GM23338 (cell line): ENCODE measurements around the gene SAT1. TPM values are rescaled to one million over a fixed set of nuclear protein-coding genes. Genes with fewer than 3 reads are reported as not detected.

Experiments
- ATAC-seq: fragments of 200-7000 bp; cut with Tn5 transposase; 3 replicates; pipeline ENCODE4 v1.9.1; 2020
- DNase-seq: peaks from one replicate; pipeline ENCODE4 v3.0.0-alpha.2; 2015; ENCODE audit warnings: low spot score
- H2AFZ ChIP-seq: fragments of 200-600 bp; sonication (generic); 2 replicates; pipeline ENCODE4 v1.8.0; 2016; ENCODE audit warnings: antibody characterized with exemption, mild to moderate bottlenecking, moderate library complexity
- H3F3A ChIP-seq: fragments of 200-600 bp; sonication (generic); replicated peaks from 2 replicates; pipeline ENCODE4 v1.8.0; 2017; ENCODE audit warnings: antibody characterized with exemption, mixed run types, low read depth
- H3K27ac ChIP-seq: fragments of 200-600 bp; sonication (generic); 2 replicates; pipeline ENCODE4 v1.6.1; 2016; ENCODE audit warnings: low read depth
- H3K27me3 ChIP-seq: fragments of 200-600 bp; sonication (generic); 2 replicates; pipeline ENCODE4 v1.8.0; 2016; ENCODE audit warnings: mild to moderate bottlenecking, mixed run types, moderate library complexity; ENCODE audit not compliant: insufficient read depth
- H3K36me3 ChIP-seq: fragments of 200-600 bp; sonication (generic); 2 replicates; pipeline ENCODE4 v1.8.0; 2016; ENCODE audit warnings: mild to moderate bottlenecking; ENCODE audit not compliant: insufficient read depth
- H3K4me1 ChIP-seq: fragments of 200-600 bp; sonication (generic); 2 replicates; pipeline ENCODE4 v1.8.0; 2016; ENCODE audit warnings: mild to moderate bottlenecking, moderate library complexity; ENCODE audit not compliant: insufficient read depth
- H3K4me2 ChIP-seq: fragments of 200-600 bp; sonication (generic); 2 replicates; pipeline ENCODE4 v1.7.1; 2017; ENCODE audit warnings: mixed run types
- H3K4me3 ChIP-seq: fragments of 200-600 bp; sonication (generic); 2 replicates; pipeline ENCODE4 v1.6.1; 2016; ENCODE audit warnings: mixed run types
- H3K79me2 ChIP-seq: fragments of 200-600 bp; sonication (generic); replicated peaks from 2 replicates; pipeline ENCODE4 v1.8.0; 2017; ENCODE audit warnings: mild to moderate bottlenecking; ENCODE audit not compliant: insufficient read depth
- H3K9me2 ChIP-seq: fragments of 200-600 bp; sonication (generic); 2 replicates; pipeline ENCODE4 v1.8.0; 2017; ENCODE audit not compliant: insufficient read depth
- H4K20me1 ChIP-seq: fragments of 200-600 bp; sonication (generic); replicated peaks from 2 replicates; pipeline ENCODE4 v1.8.0; 2017; ENCODE audit warnings: mild to moderate bottlenecking; ENCODE audit not compliant: insufficient read depth
- H3K27ac Mint-ChIP-seq: 2 replicates; pipeline ENCODE4 v1.8.0; 2020; ENCODE audit warnings: inconsistent platforms, mild to moderate bottlenecking, moderate library complexity, mixed read lengths
- H3K27me3 Mint-ChIP-seq: 3 replicates; pipeline ENCODE4 v1.8.0; 2022; ENCODE audit warnings: low read depth, mild to moderate bottlenecking, moderate library complexity, mixed read lengths, inconsistent platforms; ENCODE audit not compliant: insufficient read depth, poor library complexity
- H3K36me3 Mint-ChIP-seq: 3 replicates; pipeline ENCODE4 v1.8.0; 2021; ENCODE audit warnings: low read depth, mild to moderate bottlenecking, inconsistent platforms, moderate library complexity, mixed read lengths
- H3K4me1 Mint-ChIP-seq: 3 replicates; pipeline ENCODE4 v1.8.0; 2020; ENCODE audit warnings: mild to moderate bottlenecking, inconsistent platforms, mixed read lengths
- H3K4me3 Mint-ChIP-seq: 3 replicates; pipeline ENCODE4 v1.8.0; 2021; ENCODE audit warnings: moderate library complexity, mild to moderate bottlenecking, inconsistent platforms, mixed read lengths
- H3K9me3 Mint-ChIP-seq: 3 replicates; pipeline ENCODE4 v1.8.0; 2020; ENCODE audit warnings: moderate library complexity, mild to moderate bottlenecking, inconsistent platforms, mixed read lengths
- CREB1 ChIP-seq: fragments of 250-450 bp; sonication (Bioruptor Pico); IDR thresholded peaks from 2 replicates; pipeline ENCODE4 v1.5.0; 2020; ENCODE audit warnings: low read depth, mild to moderate bottlenecking, moderate library complexity
- EZH2 ChIP-seq: fragments of 200-600 bp; sonication (generic); IDR thresholded peaks from one replicate; pipeline ENCODE4 v1.8.0; 2017; ENCODE audit warnings: antibody characterized with exemption, mild to moderate bottlenecking, low read depth; ENCODE audit not compliant: unreplicated experiment
- EZH2phosphoT487 ChIP-seq: fragments of 200-600 bp; sonication (generic); IDR thresholded peaks from one replicate; pipeline ENCODE4 v1.8.1; 2018; ENCODE audit warnings: antibody characterized with exemption; ENCODE audit not compliant: unreplicated experiment
- JUNB ChIP-seq: IDR thresholded peaks from one replicate; pipeline ENCODE4 v1.6.1; 2016; ENCODE audit warnings: antibody characterized with exemption; ENCODE audit not compliant: unreplicated experiment
- NANOG ChIP-seq: IDR thresholded peaks from 2 replicates; pipeline ENCODE4 v1.6.1; 2016; ENCODE audit warnings: antibody characterized with exemption, borderline replicate concordance
- POLR2AphosphoS5 ChIP-seq: IDR thresholded peaks from 2 replicates; pipeline ENCODE4 v1.6.1; 2016; ENCODE audit warnings: antibody characterized with exemption, low read depth
- STAT1 ChIP-seq: IDR thresholded peaks from one replicate; pipeline ENCODE4 v1.6.1; 2016; ENCODE audit warnings: antibody characterized with exemption; ENCODE audit not compliant: unreplicated experiment
- ZNF114 ChIP-seq: fragments of 250-450 bp; sonication (Bioruptor Pico); IDR thresholded peaks from 2 replicates; pipeline ENCODE4 v1.5.0; 2020; ENCODE audit warnings: mild to moderate bottlenecking, moderate library complexity
- ZNF331 ChIP-seq: fragments of 250-450 bp; sonication (Bioruptor Pico); IDR thresholded peaks from 2 replicates; pipeline ENCODE4 v1.5.0; 2020; ENCODE audit warnings: low read depth, mild to moderate bottlenecking, moderate library complexity
- polyA plus RNA-seq: library from polyadenylated mRNA; unstranded; fragments of >200 nt; fragmentation: Nextera tagmentation; extraction: Ambion mirVana; gene quantifications from 2 replicates; pipeline ENCODE4 v1.2.1, GENCODE V29; 2016
- total RNA-seq: library from RNA; depleted of rRNA; stranded (reverse); fragments of >200 nt; shearing (Covaris generic); gene quantifications from 2 replicates; pipeline ENCODE4 v1.2.3, GENCODE V29; 2014
- TF ChIP-seq, protein P1 (sequence below): fragments of 250-450 bp; sonication (Bioruptor Pico); IDR thresholded peaks from 2 replicates; pipeline ENCODE4 v1.5.0; 2020; ENCODE audit warnings: mild to moderate bottlenecking, moderate library complexity
- TF ChIP-seq, protein P2 (sequence below): IDR thresholded peaks from one replicate; pipeline ENCODE4 v1.6.1; 2018; ENCODE audit warnings: antibody characterized with exemption; ENCODE audit not compliant: unreplicated experiment
- TF ChIP-seq, protein P3 (sequence below), 2 experiments: fragments of 200-600 bp in 1 of 2; sonication (generic) in 1 of 2; conservative IDR thresholded peaks; 2 replicates each; pipeline versions ENCODE4 v1.5.1 to v1.6.1; 2016 to 2017; ENCODE audit warnings: antibody characterized with exemption in 2 of 2, low read depth in 2 of 2, mild to moderate bottlenecking in 2 of 2, moderate library complexity in 1 of 2

The SAT1 gene
- total and polyA plus RNA-seq, 2 experiments from 2014 or later, result 44.1 to 101 TPM

DNA sequence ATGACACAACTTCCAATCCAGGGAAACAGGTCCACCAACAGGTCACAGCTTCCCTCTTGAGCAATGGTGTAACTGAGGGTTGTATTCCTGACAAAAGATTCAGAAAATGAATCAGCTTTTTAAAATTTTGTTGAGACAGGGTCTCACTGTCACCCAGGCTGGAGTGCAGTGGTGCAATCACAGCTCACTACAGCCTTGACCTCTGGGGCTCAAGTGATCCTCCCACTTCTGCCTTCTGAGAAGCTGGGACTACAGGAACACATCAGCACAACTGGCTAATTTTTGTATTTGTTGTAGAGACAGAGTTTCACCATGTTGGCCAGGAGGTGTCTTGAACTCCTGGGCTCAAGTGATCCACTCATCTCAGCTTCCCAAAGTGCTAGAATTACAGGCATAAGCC, 43.7 kb downstream of the SAT1 start:
- Mint-ChIP-seq H3K4me1 (peaks cover 3% of the 10 kb centered on the region; the same call in 2 of the 3 replicates), H3K36me3 (no peaks in the 10 kb centered on the region), H3K4me3 (no peak overlapping the region), H3K9me3 (no peaks in the 10 kb centered on the region), H3K27me3 (no peaks in the 10 kb centered on the region), H3K27ac (no peak overlapping the region)
- DNase-seq (no peak), ATAC-seq (no peak)
- Histone ChIP-seq H3F3A (no peaks in the 10 kb centered on the region), H3K79me2 (no peaks in the 10 kb centered on the region), H3K4me3 (no peak overlapping the region), H3K9me2 (no peaks in the 10 kb centered on the region), H3K4me2 (no peak overlapping the region), H3K4me1 (no peaks in the 10 kb centered on the region), H4K20me1 (no peaks in the 10 kb centered on the region), H3K27me3 (no peaks in the 10 kb centered on the region), H3K36me3 (no peaks in the 10 kb centered on the region), H3K27ac (no peak overlapping the region), H2AFZ (no peak overlapping the region)
- TF ChIP-seq CREB1, result no peak
- no peak for TF ChIP-seq POLR2AphosphoS5
- no peak for TF ChIP-seq ZNF114
- no peak for TF ChIP-seq ZNF331 (CRISPR knock-in tag)
- TF ChIP-seq EZH2phosphoT487, result no peak
- TF ChIP-seq JUNB, result no peak

DNA sequence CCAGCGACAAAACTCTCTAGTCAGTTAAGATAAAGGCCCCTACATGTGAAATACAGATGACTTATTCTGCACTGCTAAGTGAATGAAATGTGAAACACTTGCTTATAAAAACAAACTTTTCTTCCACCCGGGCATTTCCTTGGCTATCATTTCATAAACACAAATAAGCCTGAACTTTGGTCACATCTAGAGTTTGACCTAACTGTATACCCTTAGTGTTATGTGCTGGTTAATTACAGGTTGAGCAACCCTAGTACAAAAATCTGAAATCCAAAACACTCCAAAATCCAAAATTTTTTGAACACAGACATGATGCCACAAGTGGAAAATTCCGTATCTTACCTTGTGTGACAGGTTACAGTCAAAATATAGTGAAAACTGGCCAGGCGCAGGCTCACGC, 45.9 kb downstream of the SAT1 start:
- H4K20me1 ChIP-seq, result no peaks in the 10 kb centered on the region
- no peaks in the 10 kb centered on the region for H3K4me1 ChIP-seq
- H3K4me2 ChIP-seq, result no peak overlapping the region
- DNase-seq (no peak), ATAC-seq (no peak)
- no peaks in the 10 kb centered on the region for H3K27me3 ChIP-seq
- H3K27me3 Mint-ChIP-seq, result no peaks in the 10 kb centered on the region
- H3K4me3 ChIP-seq, result no peak overlapping the region
- no peaks in the 10 kb centered on the region for H3K9me2 ChIP-seq
- H3K4me3 Mint-ChIP-seq, result no peak overlapping the region
- H3K36me3 Mint-ChIP-seq, result no peaks in the 10 kb centered on the region
- H3K27ac ChIP-seq, result no peak overlapping the region
- no peaks in the 10 kb centered on the region for H3K36me3 ChIP-seq
- H3K79me2 ChIP-seq, result no peaks in the 10 kb centered on the region
- H2AFZ ChIP-seq, result no peak overlapping the region
- no peak overlapping the region for H3K27ac Mint-ChIP-seq
- H3F3A ChIP-seq, result no peaks in the 10 kb centered on the region
- no peaks in the 10 kb centered on the region for H3K9me3 Mint-ChIP-seq
- H3K4me1 Mint-ChIP-seq, result peaks cover 3% of the 10 kb centered on the region; the same call in 2 of the 3 replicates
- no peak for TF ChIP-seq STAT1
- TF ChIP-seq, protein P1, sequence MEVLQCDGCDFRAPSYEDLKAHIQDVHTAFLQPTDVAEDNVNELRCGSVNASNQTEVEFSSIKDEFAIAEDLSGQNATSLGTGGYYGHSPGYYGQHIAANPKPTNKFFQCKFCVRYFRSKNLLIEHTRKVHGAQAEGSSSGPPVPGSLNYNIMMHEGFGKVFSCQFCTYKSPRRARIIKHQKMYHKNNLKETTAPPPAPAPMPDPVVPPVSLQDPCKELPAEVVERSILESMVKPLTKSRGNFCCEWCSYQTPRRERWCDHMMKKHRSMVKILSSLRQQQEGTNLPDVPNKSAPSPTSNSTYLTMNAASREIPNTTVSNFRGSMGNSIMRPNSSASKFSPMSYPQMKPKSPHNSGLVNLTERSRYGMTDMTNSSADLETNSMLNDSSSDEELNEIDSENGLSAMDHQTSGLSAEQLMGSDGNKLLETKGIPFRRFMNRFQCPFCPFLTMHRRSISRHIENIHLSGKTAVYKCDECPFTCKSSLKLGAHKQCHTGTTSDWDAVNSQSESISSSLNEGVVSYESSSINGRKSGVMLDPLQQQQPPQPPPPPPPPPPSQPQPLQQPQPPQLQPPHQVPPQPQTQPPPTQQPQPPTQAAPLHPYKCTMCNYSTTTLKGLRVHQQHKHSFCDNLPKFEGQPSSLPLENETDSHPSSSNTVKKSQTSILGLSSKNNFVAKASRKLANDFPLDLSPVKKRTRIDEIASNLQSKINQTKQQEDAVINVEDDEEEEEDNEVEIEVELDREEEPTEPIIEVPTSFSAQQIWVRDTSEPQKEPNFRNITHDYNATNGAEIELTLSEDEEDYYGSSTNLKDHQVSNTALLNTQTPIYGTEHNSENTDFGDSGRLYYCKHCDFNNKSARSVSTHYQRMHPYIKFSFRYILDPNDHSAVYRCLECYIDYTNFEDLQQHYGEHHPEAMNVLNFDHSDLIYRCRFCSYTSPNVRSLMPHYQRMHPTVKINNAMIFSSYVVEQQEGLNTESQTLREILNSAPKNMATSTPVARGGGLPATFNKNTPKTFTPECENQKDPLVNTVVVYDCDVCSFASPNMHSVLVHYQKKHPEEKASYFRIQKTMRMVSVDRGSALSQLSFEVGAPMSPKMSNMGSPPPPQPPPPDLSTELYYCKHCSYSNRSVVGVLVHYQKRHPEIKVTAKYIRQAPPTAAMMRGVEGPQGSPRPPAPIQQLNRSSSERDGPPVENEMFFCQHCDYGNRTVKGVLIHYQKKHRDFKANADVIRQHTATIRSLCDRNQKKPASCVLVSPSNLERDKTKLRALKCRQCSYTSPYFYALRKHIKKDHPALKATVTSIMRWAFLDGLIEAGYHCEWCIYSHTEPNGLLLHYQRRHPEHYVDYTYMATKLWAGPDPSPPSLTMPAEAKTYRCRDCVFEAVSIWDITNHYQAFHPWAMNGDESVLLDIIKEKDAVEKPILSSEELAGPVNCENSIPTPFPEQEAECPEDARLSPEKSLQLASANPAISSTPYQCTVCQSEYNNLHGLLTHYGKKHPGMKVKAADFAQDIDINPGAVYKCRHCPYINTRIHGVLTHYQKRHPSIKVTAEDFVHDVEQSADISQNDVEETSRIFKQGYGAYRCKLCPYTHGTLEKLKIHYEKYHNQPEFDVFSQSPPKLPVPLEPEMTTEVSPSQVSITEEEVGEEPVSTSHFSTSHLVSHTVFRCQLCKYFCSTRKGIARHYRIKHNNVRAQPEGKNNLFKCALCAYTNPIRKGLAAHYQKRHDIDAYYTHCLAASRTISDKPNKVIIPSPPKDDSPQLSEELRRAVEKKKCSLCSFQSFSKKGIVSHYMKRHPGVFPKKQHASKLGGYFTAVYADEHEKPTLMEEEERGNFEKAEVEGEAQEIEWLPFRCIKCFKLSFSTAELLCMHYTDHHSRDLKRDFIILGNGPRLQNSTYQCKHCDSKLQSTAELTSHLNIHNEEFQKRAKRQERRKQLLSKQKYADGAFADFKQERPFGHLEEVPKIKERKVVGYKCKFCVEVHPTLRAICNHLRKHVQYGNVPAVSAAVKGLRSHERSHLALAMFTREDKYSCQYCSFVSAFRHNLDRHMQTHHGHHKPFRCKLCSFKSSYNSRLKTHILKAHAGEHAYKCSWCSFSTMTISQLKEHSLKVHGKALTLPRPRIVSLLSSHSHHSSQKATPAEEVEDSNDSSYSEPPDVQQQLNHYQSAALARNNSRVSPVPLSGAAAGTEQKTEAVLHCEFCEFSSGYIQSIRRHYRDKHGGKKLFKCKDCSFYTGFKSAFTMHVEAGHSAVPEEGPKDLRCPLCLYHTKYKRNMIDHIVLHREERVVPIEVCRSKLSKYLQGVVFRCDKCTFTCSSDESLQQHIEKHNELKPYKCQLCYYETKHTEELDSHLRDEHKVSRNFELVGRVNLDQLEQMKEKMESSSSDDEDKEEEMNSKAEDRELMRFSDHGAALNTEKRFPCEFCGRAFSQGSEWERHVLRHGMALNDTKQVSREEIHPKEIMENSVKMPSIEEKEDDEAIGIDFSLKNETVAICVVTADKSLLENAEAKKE (CRISPR knock-in tag), result no peak
- TF ChIP-seq, protein P2, sequence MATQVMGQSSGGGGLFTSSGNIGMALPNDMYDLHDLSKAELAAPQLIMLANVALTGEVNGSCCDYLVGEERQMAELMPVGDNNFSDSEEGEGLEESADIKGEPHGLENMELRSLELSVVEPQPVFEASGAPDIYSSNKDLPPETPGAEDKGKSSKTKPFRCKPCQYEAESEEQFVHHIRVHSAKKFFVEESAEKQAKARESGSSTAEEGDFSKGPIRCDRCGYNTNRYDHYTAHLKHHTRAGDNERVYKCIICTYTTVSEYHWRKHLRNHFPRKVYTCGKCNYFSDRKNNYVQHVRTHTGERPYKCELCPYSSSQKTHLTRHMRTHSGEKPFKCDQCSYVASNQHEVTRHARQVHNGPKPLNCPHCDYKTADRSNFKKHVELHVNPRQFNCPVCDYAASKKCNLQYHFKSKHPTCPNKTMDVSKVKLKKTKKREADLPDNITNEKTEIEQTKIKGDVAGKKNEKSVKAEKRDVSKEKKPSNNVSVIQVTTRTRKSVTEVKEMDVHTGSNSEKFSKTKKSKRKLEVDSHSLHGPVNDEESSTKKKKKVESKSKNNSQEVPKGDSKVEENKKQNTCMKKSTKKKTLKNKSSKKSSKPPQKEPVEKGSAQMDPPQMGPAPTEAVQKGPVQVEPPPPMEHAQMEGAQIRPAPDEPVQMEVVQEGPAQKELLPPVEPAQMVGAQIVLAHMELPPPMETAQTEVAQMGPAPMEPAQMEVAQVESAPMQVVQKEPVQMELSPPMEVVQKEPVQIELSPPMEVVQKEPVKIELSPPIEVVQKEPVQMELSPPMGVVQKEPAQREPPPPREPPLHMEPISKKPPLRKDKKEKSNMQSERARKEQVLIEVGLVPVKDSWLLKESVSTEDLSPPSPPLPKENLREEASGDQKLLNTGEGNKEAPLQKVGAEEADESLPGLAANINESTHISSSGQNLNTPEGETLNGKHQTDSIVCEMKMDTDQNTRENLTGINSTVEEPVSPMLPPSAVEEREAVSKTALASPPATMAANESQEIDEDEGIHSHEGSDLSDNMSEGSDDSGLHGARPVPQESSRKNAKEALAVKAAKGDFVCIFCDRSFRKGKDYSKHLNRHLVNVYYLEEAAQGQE, result no peak
- TF ChIP-seq, protein P3, sequence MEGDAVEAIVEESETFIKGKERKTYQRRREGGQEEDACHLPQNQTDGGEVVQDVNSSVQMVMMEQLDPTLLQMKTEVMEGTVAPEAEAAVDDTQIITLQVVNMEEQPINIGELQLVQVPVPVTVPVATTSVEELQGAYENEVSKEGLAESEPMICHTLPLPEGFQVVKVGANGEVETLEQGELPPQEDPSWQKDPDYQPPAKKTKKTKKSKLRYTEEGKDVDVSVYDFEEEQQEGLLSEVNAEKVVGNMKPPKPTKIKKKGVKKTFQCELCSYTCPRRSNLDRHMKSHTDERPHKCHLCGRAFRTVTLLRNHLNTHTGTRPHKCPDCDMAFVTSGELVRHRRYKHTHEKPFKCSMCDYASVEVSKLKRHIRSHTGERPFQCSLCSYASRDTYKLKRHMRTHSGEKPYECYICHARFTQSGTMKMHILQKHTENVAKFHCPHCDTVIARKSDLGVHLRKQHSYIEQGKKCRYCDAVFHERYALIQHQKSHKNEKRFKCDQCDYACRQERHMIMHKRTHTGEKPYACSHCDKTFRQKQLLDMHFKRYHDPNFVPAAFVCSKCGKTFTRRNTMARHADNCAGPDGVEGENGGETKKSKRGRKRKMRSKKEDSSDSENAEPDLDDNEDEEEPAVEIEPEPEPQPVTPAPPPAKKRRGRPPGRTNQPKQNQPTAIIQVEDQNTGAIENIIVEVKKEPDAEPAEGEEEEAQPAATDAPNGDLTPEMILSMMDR (conservative IDR thresholded peaks at IDR 0.05; ENCODE audit: low read depth in 2 of 2), result no peak
- TF ChIP-seq EZH2, result no peak
- no peak for TF ChIP-seq ZNF331 (CRISPR knock-in tag)
- TF ChIP-seq NANOG, result no peak
